Activated naive CD8-positive, alpha-beta T cell treated with anti-CD3 and anti-CD28 coated beads for 36 hours (primary cell): ENCODE measurements around the gene MEIOC. TPM values are rescaled to one million over a fixed set of nuclear protein-coding genes. Genes with fewer than 3 reads are reported as not detected.
"Not testable (repeated sequence)": the region's sequence is repeated elsewhere in the genome, so short reads cannot be mapped to it uniquely, and the experiment has no call there.

Experiments used
- DNase-seq: peaks from one replicate; pipeline ENCODE4 v3.0.0; 2021
- H3K27ac Mint-ChIP-seq: one replicate; pipeline ENCODE4 v1.8.0; 2022; ENCODE audit warnings: mild to moderate bottlenecking, moderate library complexity, mixed read lengths
- H3K27me3 Mint-ChIP-seq: one replicate; pipeline ENCODE4 v1.8.0; 2022; ENCODE audit warnings: mild to moderate bottlenecking, mixed read lengths
- H3K36me3 Mint-ChIP-seq: one replicate; pipeline ENCODE4 v1.8.0; 2021; ENCODE audit warnings: mild to moderate bottlenecking, mixed read lengths
- H3K4me1 Mint-ChIP-seq: one replicate; pipeline ENCODE4 v1.8.0; 2021; ENCODE audit warnings: mixed read lengths
- H3K4me3 Mint-ChIP-seq: one replicate; pipeline ENCODE4 v1.8.0; 2022; ENCODE audit warnings: mild to moderate bottlenecking, moderate library complexity, mixed read lengths
- H3K9me3 Mint-ChIP-seq: one replicate; pipeline ENCODE4 v1.8.0; 2022; ENCODE audit warnings: mixed read lengths
- total RNA-seq, 2 experiments: library from RNA; stranded (reverse); gene quantifications; one replicate each; pipeline ENCODE4 v1.2.3, GENCODE V29; 2021

Gene MEIOC
- under 1 TPM; 0.19 to 0.30 TPM for total RNA-seq

- H3K4me1 Mint-ChIP-seq: peaks cover 5% of the 10 kb centered on the region
- peaks cover 3% of the 10 kb centered on the region for H3K36me3 Mint-ChIP-seq
These were observed at the start of gene MEIOC for GRCh38 chr17:44655983-44656710. MEIOC (plus strand) TSS chr17:44656468; CDS start chr17:44656614, 146 bp downstream.

GRCh38 chr17:44606658-44607057 lies 49.6 kb upstream of the MEIOC start:
- no peak for DNase-seq
- Mint-ChIP-seq H3K36me3 (no peaks in the 10 kb centered on the region), H3K9me3 (no peaks in the 10 kb centered on the region), H3K4me3 (no peak overlapping the region), H3K27me3 (peaks cover 8% of the 10 kb centered on the region), H3K27ac (no peak overlapping the region), H3K4me1 (no peaks in the 10 kb centered on the region)

More at GRCh38 chr17:44655983-44656710, at the start of gene MEIOC:
- DNase-seq: peak; percentile 48
- Mint-ChIP-seq H3K27ac (no peak within 1 kb of the TSS), H3K27me3 (peaks cover 53% of the 10 kb centered on the region), H3K4me3 (peak within 1 kb of the TSS; percentile 35), H3K9me3 (peaks cover 3% of the 10 kb centered on the region)

- Mint-ChIP-seq H3K27me3 (peaks cover 10% of the 10 kb centered on the region), H3K4me3 (no peak overlapping the region), H3K27ac (no peak overlapping the region), H3K4me1 (no peaks in the 10 kb centered on the region), H3K36me3 (no peaks in the 10 kb centered on the region), H3K9me3 (no peaks in the 10 kb centered on the region)
- DNase-seq: no peak
These were observed 48.2 kb upstream of the MEIOC start for GRCh38 chr17:44607836-44608690.

GRCh38 chr17:44608727-44609435 lies 47.4 kb upstream of the MEIOC start:
- H3K27ac Mint-ChIP-seq: no peak overlapping the region
- H3K9me3 Mint-ChIP-seq: no peaks in the 10 kb centered on the region
- no peak overlapping the region for H3K4me3 Mint-ChIP-seq
- DNase-seq: no peak
- peaks cover 10% of the 10 kb centered on the region for H3K27me3 Mint-ChIP-seq
- no peaks in the 10 kb centered on the region for H3K36me3 Mint-ChIP-seq
- no peaks in the 10 kb centered on the region for H3K4me1 Mint-ChIP-seq

- DNase-seq: no peak
- Mint-ChIP-seq H3K4me1 (no peaks in the 10 kb centered on the region), H3K27me3 (peaks cover 10% of the 10 kb centered on the region), H3K9me3 (no peaks in the 10 kb centered on the region), H3K27ac (no peak overlapping the region), H3K4me3 (no peak overlapping the region), H3K36me3 (no peaks in the 10 kb centered on the region)
These were observed 45.9 kb upstream of the MEIOC start for GRCh38 chr17:44610331-44610730.

- Mint-ChIP-seq H3K27me3 (peaks cover 10% of the 10 kb centered on the region), H3K4me3 (no peak overlapping the region), H3K4me1 (no peaks in the 10 kb centered on the region), H3K9me3 (no peaks in the 10 kb centered on the region), H3K36me3 (no peaks in the 10 kb centered on the region), H3K27ac (no peak overlapping the region)
- no peak for DNase-seq
These were observed 45.4 kb upstream of the MEIOC start for GRCh38 chr17:44610871-44611270.

- H3K36me3 Mint-ChIP-seq: no peaks in the 10 kb centered on the region
- no peaks in the 10 kb centered on the region for H3K4me1 Mint-ChIP-seq
- no peaks in the 10 kb centered on the region for H3K9me3 Mint-ChIP-seq
- no peak for DNase-seq
- peaks cover 8% of the 10 kb centered on the region for H3K27me3 Mint-ChIP-seq
- no peak overlapping the region for H3K27ac Mint-ChIP-seq
- no peak overlapping the region for H3K4me3 Mint-ChIP-seq
These were observed 41.4 kb upstream of the MEIOC start for GRCh38 chr17:44614862-44615261.

GRCh38 chr17:44618652-44619051 lies 37.6 kb upstream of the MEIOC start:
- H3K9me3 Mint-ChIP-seq, H3K36me3 Mint-ChIP-seq, H3K4me3 Mint-ChIP-seq, H3K27ac Mint-ChIP-seq, H3K4me1 Mint-ChIP-seq, H3K27me3 Mint-ChIP-seq, DNase-seq: not testable (repeated sequence)

GRCh38 chr17:44623070-44623725 lies 33.1 kb upstream of the MEIOC start:
- no peak for DNase-seq
- H3K36me3 Mint-ChIP-seq: no peaks in the 10 kb centered on the region
- H3K27ac Mint-ChIP-seq: no peak overlapping the region
- H3K9me3 Mint-ChIP-seq: no peaks in the 10 kb centered on the region
- peaks cover 12% of the 10 kb centered on the region for H3K27me3 Mint-ChIP-seq
- H3K4me1 Mint-ChIP-seq: no peaks in the 10 kb centered on the region
- H3K4me3 Mint-ChIP-seq: no peak overlapping the region

GRCh38 chr17:44627513-44628242 lies 28.6 kb upstream of the MEIOC start:
- no peaks in the 10 kb centered on the region for H3K4me1 Mint-ChIP-seq
- H3K9me3 Mint-ChIP-seq: no peaks in the 10 kb centered on the region
- no peak for DNase-seq
- no peaks in the 10 kb centered on the region for H3K36me3 Mint-ChIP-seq
- no peak overlapping the region for H3K27ac Mint-ChIP-seq
- H3K27me3 Mint-ChIP-seq: peaks cover 8% of the 10 kb centered on the region
- H3K4me3 Mint-ChIP-seq: no peak overlapping the region

GRCh38 chr17:44628243-44629188 lies 27.8 kb upstream of the MEIOC start:
- Mint-ChIP-seq H3K27ac (no peak overlapping the region), H3K9me3 (no peaks in the 10 kb centered on the region), H3K4me1 (no peaks in the 10 kb centered on the region), H3K27me3 (peaks cover 8% of the 10 kb centered on the region), H3K36me3 (no peaks in the 10 kb centered on the region), H3K4me3 (no peak overlapping the region)
- no peak for DNase-seq

- Mint-ChIP-seq H3K27me3 (peaks cover 8% of the 10 kb centered on the region), H3K27ac (no peak overlapping the region), H3K36me3 (no peaks in the 10 kb centered on the region), H3K4me3 (no peak overlapping the region), H3K4me1 (no peaks in the 10 kb centered on the region), H3K9me3 (no peaks in the 10 kb centered on the region)
- no peak for DNase-seq
These were observed 27.0 kb upstream of the MEIOC start for GRCh38 chr17:44629314-44629713.

- H3K27me3 Mint-ChIP-seq: peaks cover 8% of the 10 kb centered on the region
- H3K27ac Mint-ChIP-seq: no peak overlapping the region
- H3K36me3 Mint-ChIP-seq: no peaks in the 10 kb centered on the region
- no peaks in the 10 kb centered on the region for H3K9me3 Mint-ChIP-seq
- no peak overlapping the region for H3K4me3 Mint-ChIP-seq
- no peak for DNase-seq
- H3K4me1 Mint-ChIP-seq: no peaks in the 10 kb centered on the region
These were observed 25.6 kb upstream of the MEIOC start for GRCh38 chr17:44630703-44631102.
